Hematopoietic multipotent progenitor cell (in vitro differentiated cells): ENCODE measurements around the gene GLUL. TPM values are rescaled to one million over a fixed set of nuclear protein-coding genes. Genes with fewer than 3 reads are reported as not detected.
A peak's percentile ranks its signal among the peaks of the same experiment; 100 is the strongest.

Experiments used
- DNase-seq, 3 donors: peaks; one replicate each; pipeline ENCODE4 v3.0.0-alpha.2; 2011 to 2015; ENCODE audit warnings: low read depth in 2 of 3, low spot score in 2 of 3
- total RNA-seq: library from RNA; depleted of rRNA; stranded (reverse); fragments of >200 nt; gene quantifications from one replicate; pipeline ENCODE4 v1.2.3, GENCODE V29; 2012

GLUL gene
- total RNA-seq: 759 TPM

GRCh38 chr1:182391362-182392049 is at the start of gene GLUL:
TSS of gene GLUL (minus strand) at chr1:182391790. CDS start at chr1:182388737, 3,053 bp downstream.
- DNase-seq: peak; percentile 58 to 94 (median 89)

GRCh38 chr1:182438326-182438725 is 46.7 kb upstream of the GLUL start:
- DNase-seq: no peak

GRCh38 chr1:182433580-182433979 is 42.0 kb upstream of the GLUL start:
- DNase-seq: no peak

- DNase-seq: no peak
Measured at GRCh38 chr1:182431278-182431677, 39.7 kb upstream of the GLUL start.

GRCh38 chr1:182430263-182431068 is 38.9 kb upstream of the GLUL start:
- peak in 2 of 3 donors; percentile 31 to 53 for DNase-seq

- no peak for DNase-seq
Measured at GRCh38 chr1:182428043-182428442, 36.5 kb upstream of the GLUL start.

GRCh38 chr1:182426442-182427430 is 35.1 kb upstream of the GLUL start:
- no peak for DNase-seq

GRCh38 chr1:182415789-182416188 is 24.2 kb upstream of the GLUL start:
- no peak for DNase-seq

GRCh38 chr1:182413969-182414368 is 22.4 kb upstream of the GLUL start:
- no peak for DNase-seq

GRCh38 chr1:182413486-182413885 is 21.9 kb upstream of the GLUL start:
- no peak for DNase-seq

- no peak for DNase-seq
Measured at GRCh38 chr1:182410620-182411273, 19.2 kb upstream of the GLUL start.

GRCh38 chr1:182410138-182410537 is 18.5 kb upstream of the GLUL start:
- DNase-seq: no peak

GRCh38 chr1:182408435-182409075 is 17.0 kb upstream of the GLUL start:
- no peak for DNase-seq

GRCh38 chr1:182407724-182408123 is 16.1 kb upstream of the GLUL start:
- no peak for DNase-seq

GRCh38 chr1:182406012-182406411 is 14.4 kb upstream of the GLUL start:
- DNase-seq: no peak

GRCh38 chr1:182405578-182405977 is 14.0 kb upstream of the GLUL start:
- no peak for DNase-seq

GRCh38 chr1:182404781-182405180 is 13.2 kb upstream of the GLUL start:
- no peak for DNase-seq

GRCh38 chr1:182400567-182400966 is 9.0 kb upstream of the GLUL start, which contains the start of gene TEDDM1:
TSS of gene TEDDM1 (minus strand) at chr1:182400667. CDS start at chr1:182400485, 182 bp downstream.
- no peak for DNase-seq

GRCh38 chr1:182397653-182398393 is 6.2 kb upstream of the GLUL start:
- DNase-seq: no peak
